ENCODE measurements around the gene BID.

The BID gene

DNA sequence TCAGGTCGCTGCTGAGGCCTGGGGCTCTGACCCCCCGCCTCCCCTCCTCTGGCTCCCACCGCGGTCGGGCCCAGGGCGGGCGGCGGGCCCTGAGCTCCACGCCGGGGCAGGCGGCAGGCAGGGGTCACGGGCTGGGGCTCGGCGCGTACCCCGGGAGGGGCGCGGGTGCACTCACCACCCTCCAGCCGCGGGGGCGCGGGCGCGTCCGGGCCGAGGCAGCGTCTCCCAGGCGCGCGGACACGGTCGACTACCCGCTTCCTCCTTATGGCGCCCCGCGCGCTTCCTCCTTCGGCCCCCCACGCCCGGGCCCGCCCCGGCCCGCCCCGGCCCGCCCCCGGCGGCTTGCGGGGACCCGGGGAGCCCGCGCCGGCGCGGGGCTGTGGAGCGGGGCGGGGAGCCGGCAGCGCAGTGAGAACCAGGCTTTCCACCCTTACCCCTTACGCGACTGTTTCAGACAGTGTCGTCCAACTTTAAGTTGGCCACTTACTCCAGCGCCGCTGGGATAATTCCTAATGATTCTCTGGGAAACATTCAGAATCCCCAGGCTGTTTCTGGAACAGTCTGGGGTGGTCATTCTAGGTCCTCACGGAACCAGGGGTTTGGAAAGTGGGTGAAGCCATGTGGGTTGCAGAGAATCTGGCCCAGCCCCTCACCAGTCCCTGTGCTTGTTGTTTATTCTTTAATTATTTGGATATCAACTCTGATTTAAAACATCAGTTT is at the start of gene BID:
BID (minus strand) TSS at position 264 of the 720 bp plus-strand sequence. CDS start 24,353 bp downstream, outside the sequence.
- no peak for DNase-seq

DNA sequence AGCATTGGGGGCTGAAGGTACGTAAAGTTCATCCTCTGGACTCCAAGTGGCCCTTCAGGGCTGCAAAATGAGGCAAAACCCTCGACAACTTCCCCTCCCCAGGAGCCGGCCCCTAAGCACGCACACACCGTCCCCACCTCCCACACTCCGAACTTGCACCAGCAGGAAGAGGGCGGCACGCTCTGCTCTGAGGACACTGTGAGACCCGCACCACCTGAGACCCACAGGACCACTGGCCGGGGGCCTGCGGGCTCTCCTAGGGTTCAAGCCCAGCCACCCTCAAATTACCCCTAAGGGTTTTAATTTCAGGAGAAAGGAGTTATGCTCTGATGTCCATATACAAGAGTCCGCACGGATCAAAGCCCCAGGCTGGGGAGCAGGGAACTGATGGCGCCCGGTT is 49.7 kb upstream of the BID start:
- no peak for DNase-seq

DNA sequence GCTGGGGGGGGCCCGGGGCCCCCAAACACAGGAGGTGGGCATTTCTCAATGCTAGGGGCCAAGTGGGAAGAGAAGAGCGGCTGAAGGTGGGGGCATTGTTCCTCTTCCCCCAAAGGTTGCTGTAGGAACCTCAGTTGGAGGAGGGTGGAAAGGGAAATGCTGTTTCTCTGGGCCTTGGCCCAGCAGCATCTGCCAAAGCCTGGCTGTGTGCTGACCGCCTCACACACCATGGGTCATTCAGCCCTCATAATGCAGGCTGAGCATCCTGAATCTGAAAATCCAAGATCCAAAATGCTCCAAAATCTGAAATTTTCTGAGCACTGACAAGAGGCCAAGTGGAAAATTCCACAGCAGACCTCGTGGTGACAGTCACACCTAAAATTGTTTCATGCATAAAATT is 49.0 kb upstream of the BID start:
- DNase-seq = no peak

DNA sequence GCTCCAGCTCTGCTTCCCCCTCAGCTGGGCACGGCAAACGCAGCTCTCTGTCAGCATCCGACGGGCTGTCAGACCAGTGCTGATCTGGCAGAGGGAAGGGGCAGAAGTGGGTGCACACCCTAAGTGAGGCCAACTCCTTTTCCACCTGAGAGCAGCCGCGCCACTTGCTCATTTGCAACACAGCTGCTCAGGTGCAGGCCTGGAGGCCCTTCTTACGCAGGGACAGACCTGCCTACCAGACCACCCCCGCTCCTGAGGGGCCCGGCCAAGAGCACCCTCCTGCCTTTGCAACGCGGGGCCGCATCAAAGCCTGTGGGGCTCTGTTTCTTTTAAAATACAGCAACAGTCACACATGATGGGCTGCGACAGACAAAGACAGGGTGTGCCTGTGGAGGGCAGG is 47.8 kb upstream of the BID start:
- no peak for DNase-seq

DNA sequence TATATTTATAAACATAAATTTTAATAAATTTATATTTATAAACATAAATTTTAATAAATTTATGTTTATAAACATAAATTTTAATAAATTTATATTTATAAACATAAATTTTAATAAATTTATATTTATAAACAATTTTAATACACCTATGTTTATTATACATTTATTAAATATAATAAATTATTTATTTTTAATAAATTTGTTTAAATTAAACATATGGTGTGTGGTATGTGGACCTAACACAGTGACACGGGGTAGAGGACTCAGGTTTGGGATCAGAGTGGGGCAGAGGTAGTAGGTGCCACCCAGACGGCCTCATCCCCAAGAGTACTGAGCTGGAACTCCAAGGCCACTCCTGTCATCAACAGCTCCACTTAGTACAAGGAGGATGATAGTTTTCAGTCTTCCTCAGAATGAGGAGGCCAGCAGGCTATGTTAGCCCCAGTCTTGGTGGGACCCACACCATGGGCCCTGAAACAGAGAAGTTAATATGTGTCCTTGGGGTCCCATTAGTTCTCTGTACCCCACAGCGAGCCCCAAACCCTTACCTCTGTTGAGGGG is 46.7 kb upstream of the BID start:
- no peak for DNase-seq

DNA sequence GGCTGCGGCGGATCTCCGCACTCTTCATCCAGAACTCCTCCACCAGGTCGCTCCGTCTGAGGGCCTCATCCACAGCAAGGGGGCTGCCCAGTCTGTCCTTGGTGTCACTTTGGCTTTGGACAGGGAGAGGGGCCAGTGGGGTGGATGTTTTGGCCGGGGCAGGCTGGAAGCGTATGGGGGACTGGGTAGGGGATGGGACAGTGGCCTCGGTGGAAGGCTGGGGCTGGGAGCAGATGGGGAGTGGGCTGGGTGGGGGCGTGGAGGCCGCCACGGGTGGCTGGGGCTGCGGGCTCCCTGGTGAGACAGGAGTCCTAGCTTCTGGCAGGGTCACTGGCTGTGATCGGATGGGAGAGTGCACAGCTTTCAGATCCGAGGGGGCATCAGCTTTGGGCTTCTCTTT is 44.4 kb upstream of the BID start:
- no peak for DNase-seq

DNA sequence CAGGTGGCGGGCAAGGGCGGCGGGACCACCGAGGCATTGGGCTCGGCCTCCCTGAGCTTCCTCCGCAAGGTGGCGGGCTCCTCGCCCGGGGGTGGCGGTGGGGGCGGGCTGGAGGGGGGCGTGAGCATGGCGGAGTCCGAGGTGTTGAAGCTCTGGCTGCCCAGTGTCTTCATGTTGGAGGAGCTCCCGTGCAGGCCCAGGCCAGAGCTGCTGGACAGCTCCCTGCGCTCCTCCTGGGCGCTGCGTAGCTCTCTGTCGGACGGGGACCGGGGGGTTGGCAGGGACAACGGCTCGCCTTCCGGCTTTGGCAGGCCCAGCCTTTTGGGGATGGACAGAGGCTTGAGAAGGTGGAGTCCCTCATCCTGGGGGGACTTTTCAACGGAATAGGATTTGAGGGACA is 43.9 kb upstream of the BID start:
- DNase-seq = no peak

DNA sequence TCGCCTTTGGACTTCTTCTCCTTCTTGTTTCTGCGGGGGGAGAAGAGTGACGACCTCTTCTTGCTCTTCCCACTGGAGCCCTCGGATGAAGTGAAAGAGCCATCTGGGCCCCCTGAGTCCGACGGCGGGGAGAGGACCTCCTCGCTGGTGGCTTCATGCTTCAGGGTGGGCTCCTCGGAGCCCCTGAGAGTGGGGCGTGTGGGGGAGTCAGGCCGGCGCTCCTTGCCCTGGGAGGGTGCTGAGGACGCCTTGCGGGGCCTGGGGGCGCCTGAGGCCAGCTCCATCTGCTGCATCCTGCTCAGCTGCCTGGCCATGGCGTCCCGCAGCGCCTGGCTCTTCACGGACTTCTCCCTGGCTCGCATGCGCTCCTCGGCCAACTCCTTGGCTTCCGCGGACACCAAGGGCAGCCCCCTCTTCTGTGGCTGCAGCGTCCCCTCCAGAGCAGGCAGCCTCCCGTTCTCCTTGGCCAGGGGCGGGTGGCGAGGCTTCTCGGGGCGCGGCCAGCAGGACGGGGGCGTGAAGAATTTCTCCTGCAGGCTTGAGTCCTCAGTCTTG is 43.3 kb upstream of the BID start:
- no peak for DNase-seq

DNA sequence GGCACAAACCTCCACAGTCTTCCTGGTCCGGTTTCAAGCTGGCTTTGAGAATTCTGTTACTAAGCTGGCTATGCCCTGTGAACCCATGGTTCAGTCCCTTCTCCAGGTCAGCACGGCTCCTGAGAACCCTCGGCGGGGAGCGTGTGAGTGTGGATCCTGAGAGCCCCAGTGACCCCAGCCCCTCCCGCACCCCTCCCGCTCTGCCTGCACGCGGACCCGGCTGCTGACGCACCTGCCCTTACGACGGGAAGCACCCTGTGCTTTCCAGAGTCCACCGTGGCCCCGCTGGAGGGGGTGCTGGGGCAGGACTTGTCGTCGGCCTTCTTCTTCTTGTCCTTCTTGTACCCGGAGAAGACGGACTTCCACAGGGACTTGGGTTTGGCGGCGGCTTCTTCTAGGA is 42.8 kb upstream of the BID start:
- DNase-seq = no peak

DNA sequence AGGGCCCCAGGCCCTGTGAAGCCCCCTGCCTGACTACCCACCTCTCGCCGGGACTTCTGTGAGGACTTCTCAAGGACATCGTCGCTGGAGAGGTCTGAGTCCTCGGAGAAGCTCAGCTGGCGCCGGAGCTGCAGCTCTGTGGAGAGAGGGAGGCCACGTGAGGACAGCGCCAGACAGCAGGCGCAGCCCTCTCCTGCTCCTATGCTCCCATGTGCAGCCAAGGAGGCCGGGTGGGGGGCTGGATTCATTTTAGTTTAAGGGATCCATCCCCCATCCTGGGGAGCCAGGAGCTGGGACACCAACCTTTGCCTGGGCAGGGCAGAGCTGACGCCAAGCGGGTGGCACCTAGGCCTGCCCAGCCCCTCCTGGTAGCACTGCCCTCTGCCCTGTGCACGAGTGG is 42.4 kb upstream of the BID start:
- DNase-seq = no peak

DNA sequence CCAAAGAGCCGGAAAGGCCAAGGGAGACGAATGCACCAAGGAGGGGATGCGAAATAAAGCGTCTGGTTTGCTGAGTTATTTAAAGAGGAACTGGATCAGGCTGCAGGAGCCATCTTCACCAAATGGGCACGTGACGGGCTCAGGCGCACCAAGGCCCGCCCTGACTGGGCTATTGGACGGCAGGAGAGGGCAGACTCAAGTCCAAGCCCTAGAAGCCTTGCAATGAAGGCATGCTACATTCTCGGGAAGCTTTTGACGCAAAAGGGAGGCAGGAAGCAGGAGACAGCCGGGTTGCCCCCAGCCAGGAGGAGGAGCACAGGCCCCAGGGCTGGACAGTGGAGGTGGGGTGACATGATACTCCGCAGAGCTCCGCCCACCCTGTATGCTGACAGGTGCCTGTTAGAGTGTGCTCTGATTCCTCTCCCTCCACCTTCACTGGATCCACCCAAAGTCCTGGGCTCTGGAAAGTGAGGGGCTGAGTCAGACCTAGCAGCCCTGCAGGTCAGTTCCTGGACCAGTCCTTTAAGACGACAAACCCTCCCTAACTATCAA is 41.5 kb upstream of the BID start:
- no peak for DNase-seq

DNA sequence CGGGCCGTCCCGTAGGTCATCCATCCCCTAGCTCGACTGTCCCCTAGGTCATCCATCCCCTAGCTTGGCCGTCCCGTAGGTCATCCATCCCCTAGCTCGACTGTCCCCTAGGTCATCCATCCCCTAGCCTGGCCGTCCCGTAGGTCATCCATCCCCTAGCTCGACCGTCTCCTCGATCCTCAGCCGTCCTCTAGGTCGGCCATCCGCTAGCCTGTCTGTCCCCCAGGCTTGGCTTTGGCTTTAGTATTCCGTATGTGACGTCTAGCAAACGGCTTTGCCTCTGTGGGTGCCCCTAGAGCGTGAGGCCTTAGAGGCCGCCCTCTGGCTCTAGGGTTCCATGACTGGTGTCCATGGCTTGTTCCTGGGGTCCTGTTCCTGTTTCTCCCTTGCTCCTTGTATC is 40.6 kb upstream of the BID start:
- DNase-seq = no peak

DNA sequence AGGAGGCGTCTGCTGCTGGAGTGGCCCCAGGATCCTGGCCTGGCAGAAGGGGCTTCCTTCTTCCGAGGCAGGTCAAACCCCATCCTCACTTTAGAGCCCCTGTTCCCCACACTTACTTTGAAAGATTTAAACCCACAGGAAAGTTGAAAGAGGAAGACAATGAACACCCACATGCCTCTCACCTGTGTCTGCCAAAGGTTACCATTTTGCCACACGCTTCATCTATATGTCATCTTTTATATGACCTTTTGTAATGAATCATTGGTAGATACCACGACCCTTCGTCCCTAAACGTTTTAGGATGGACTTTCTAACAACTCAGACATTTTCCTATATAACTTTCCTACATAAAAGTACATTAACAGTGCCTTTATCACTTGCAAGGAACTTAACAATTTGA is 39.8 kb upstream of the BID start:
- DNase-seq = no peak

DNA sequence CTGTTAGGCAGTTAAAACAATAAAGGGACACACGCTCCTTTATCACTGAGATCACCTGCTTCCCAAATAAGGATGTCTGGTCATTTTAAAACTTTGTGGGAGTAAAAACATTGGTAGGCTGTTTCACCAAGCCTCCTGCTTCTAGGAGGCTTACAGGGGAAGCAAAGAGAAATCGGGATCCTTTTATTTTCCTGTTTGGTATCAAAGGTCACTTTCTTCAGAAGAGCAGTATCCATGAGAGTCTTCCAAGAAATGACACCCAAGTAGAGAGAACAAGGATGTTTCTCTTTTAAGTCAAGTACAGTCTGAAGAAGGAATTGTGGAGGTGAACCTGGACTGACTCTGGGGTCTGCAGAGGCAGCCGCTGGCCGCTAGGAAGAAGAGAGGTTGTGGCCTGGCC is 36.9 kb upstream of the BID start:
- no peak for DNase-seq

DNA sequence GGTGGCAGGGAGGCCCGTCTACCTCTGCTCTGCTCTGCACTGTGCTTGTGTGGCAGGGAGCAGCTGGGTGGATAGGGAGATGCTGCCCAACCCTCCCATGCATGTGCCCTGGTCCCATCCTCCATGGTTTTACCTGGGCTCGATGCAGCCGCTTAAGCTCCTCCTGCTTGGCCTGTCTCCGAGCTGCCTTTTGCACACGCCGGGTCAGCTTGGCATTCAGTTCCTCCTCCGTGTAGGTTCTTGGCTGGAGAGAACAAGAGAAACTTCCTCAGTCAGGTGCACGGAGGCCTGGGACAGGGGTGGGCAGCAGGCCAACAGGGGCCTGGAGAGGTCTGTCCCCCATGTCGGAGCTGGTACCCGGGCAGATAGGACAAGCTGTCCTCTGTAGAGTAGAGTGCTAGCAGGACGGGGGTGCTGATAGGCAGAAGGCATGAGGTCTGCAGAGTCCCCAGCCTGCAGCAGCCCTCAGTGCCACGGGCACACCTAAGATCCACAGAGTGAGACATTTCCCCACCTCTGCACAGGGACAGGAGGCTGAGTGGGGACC is 36.4 kb upstream of the BID start:
- DNase-seq = no peak

DNA sequence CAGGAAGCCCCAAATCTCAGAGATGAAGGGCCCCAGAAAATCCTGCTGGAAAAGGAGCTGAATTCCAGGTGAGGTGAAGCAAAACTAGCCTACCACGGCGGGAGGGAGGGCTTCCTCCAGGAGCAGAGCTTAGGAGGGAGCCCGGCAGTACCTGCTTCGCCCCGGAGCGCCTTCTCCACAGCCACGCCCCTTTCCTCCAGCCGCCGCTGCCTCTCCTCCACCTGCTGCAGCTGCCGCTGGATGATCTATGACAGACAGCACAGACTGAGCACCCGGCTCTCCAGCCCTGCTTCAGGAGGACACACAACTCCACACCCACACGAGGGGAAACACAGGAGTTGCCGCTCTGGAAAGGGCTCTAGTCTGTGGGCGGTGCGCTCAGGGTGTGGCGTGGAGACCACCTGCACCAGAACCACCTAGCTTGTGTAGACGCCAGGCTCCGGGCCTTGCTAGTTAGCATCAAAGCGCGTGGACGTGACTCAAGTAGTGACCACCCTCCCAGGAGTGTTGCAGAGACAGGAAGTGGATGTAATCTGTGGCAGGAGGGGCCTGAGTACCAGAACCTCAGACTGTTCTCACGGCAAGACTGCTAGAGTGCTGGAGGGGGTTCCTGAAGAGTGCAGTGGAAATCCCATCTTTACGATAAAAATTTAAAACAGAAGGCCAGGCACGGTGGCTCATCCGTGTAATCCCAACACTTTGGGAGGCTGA is 34.6 kb upstream of the BID start:
- peak; percentile 33 for DNase-seq

DNA sequence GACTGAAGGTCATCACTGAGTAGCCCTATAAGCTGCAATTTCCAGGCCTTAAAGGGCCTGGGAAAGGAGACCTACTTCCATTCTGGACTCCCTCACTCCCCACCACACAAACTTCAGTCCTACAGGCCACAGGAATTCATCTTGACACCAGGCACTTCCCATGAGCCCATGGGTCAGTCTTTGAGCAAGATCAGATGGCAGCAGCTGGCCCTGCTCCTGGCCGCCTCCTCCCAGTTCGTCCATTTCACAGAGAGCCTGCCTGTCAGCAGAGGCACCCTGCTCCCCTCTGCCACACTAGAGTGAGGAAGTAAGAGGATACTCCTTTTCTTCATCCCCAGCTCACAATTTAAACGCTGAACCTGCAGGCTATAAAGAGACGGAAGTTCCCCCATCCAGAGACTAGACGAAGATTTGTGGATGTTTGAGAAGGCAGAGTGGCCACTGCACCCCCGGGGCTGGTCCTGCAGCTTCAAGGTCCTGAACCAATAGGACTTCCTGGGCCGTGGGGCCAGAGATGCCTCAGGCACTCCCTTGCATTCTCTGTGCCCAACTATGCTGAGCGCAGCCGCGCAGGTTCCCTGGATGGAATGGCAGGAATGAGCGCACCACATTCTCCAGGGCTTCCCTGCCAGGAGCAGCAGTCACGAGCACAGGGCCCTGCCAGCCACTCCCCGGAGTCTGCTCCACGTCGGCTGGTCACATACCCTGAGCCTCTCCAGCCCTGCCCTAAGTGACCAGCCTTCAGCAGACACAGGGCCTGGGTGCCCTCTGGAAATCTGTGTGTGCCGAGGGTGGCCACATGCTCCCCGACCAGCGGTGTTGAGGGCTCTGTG is 33.5 kb upstream of the BID start:
- no peak for DNase-seq

DNA sequence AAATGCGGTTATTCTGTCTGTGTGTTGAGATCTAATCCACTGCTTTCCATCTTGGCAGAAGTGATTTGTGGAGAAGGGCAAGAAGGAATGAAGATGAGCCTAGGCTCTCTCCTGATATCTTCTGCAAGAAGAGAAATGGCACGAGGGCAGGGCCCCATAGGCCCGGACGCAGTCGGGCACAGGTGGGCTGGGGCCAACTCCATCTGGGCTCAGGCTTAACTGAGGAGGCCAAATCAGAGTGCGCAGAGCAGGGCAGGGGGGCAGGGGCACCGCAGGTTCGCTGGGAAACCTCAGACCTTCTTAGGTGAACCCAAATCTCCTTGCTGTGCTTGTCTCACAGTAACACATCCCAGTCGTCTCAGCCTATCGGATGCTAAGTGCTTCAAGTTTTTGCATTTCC is 32.8 kb upstream of the BID start:
- DNase-seq = no peak

DNA sequence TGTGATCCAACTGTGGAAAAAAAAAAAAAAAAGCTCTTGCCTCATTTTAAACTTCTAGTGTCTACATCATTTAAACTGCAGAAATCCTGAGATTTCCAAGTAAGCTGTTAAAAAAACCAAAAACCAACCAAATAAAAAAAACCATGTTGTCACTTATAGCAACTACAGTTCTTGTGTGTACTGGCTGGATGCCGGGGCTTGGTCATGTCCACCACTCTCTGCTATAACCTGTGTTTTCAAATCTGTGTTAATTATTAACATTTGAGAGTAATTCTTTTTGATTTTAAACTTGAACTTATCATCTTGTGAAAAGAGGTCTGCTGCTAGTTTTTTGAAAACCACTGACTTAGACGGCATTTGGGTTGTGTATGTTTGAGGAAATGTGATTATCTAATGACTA is 32.2 kb upstream of the BID start:
- DNase-seq = no peak

DNA sequence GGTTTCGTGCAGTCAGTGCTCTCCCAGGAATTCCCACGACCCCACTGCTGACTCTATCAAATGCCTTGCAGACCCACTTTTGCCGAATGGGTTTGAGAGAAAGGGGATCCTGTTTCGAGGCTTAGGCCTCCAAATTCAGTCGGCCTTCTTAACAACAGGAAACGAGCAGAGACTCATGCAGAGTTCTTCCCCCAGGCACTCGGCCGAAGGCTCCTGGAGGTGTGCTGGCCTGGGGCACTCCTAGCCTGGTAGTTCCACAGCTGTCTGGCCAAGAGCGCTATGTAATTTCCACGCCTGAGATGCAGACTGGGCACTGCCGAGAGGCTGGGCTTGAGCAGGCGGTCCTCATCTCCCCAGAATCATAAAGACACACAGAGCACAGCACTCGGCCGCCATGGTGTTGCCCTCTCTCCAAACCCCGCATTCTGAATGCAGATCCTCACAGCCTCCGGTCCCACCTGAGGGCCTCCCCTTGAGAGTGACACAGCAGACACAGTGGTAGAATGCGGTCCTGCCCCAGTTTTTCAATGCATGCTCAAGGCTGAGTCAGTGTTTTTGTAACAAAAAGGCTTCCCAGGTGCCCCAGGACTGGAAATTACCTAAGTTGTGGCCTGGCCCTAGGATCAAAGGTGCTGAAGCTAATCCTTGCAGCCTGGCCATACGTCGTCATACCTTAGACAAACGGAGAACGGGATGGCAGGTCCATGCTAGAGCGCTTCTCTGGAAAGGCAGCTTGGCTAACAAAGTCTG is 30.2 kb upstream of the BID start:
- no peak for DNase-seq

DNA sequence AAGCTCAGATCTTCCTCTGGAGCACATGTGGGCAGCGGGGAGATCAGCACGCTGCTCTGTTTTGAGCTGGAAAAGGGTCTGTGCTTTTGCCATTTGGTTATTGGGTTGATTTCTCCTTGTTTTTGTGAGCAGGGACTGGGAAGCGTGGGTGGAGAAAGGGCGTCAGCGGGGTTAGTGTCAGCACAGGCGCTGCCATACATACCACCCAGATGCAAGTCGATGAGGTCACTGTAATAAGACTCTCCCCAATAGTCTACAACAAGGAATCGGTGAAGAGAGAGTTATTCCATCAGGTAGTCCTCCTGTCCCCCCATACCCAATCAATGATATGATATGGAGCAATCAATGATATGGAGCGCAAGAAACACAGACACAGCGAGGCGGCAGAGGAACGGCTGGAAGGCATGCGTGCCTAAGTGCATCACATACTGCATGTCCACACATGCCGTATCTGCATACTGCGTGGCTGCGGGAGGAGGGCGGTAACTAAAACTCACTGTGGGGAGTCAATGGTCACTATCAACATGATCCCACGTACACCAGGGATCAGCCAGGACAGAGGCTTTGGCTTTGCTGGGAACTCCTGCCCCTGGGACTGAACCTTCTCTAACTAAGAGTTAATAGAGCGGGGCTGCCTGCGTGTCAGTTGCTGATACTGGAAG is 29.5 kb upstream of the BID start:
- no peak for DNase-seq
